ENCODE data around the gene RAD9A. TPM values are rescaled to one million over a fixed set of nuclear protein-coding genes. Genes with fewer than 3 reads are reported as not detected.
A peak's percentile ranks its signal among the peaks of the same experiment; 100 is the strongest.

RAD9A gene
- total RNA-seq, 2 donors from 2014 or later = 22.6 to 49.4 TPM

DNA sequence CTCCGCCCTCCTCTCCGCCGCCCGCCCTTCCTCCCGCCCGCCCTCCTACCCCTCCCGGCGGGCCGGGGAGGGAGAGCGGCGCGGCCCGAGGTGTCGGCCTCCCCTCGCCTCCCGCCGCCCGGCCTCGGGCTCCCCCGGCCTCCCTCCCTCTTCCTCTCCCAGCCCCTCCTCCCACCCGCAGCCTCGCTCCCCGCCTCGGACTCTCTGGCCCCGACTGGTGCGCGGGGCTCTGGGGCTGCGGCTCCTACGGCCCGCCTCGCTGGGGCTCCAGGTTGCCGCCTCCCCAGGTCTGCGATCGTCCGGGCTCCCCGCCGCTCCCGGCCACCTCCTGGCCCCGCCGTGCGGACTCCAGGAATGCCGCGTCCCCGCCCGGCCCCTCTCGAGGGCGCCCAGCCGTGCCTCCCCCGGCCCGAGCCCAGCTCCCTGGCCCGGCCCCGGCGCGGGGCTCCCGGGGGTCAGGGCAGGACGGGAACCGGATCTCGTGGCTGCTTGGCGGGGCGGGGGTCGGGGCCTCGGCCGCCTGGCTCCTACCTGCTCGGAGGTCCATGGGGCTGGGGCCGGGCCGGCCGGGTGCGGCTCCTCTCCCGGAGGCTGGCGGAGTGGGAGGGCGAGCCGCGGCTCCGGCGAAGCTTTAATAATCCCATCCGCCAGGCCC lies 18.7 kb upstream of the RAD9A start, which contains the start of gene CLCF1:
TSS of gene CLCF1 (minus strand) at position 606 of the 655 bp plus-strand sequence. CDS start at position 547, 59 bp downstream.
- intact Hi-C loops (cut with DNase I) = no loop called here
- Histone ChIP-seq H3K4me3 (peak within 1 kb of the TSS; percentile 34 to 50), H3K27me3 (no peaks in the 10 kb centered on the region), H3K36me3 (replicated peaks in 1 of 2; ENCODE audit: insufficient read depth in 1 of 2, low read depth in 2 of 2) (no peaks in the 10 kb centered on the region), H3K27ac (peak within 1 kb of the TSS; percentile 89 to 95 (median 92)), H3K4me1 (peaks cover 38% of the 10 kb centered on the region), H3K9me3 (no peaks in the 10 kb centered on the region)
- DNase-seq (peak; percentile 68 to 78 (median 72)), ATAC-seq (peak; percentile 59)
- WGBS, 2 donors = 0% methylated on average over 17 to 72 of the region's 76 CpGs
- peak; percentile 36 to 58 (median 53) for TF ChIP-seq POLR2A (IDR thresholded peaks at IDR 0.05)
- TF ChIP-seq, protein P1, sequence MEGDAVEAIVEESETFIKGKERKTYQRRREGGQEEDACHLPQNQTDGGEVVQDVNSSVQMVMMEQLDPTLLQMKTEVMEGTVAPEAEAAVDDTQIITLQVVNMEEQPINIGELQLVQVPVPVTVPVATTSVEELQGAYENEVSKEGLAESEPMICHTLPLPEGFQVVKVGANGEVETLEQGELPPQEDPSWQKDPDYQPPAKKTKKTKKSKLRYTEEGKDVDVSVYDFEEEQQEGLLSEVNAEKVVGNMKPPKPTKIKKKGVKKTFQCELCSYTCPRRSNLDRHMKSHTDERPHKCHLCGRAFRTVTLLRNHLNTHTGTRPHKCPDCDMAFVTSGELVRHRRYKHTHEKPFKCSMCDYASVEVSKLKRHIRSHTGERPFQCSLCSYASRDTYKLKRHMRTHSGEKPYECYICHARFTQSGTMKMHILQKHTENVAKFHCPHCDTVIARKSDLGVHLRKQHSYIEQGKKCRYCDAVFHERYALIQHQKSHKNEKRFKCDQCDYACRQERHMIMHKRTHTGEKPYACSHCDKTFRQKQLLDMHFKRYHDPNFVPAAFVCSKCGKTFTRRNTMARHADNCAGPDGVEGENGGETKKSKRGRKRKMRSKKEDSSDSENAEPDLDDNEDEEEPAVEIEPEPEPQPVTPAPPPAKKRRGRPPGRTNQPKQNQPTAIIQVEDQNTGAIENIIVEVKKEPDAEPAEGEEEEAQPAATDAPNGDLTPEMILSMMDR (IDR thresholded peaks at IDR 0.05) = no peak

DNA sequence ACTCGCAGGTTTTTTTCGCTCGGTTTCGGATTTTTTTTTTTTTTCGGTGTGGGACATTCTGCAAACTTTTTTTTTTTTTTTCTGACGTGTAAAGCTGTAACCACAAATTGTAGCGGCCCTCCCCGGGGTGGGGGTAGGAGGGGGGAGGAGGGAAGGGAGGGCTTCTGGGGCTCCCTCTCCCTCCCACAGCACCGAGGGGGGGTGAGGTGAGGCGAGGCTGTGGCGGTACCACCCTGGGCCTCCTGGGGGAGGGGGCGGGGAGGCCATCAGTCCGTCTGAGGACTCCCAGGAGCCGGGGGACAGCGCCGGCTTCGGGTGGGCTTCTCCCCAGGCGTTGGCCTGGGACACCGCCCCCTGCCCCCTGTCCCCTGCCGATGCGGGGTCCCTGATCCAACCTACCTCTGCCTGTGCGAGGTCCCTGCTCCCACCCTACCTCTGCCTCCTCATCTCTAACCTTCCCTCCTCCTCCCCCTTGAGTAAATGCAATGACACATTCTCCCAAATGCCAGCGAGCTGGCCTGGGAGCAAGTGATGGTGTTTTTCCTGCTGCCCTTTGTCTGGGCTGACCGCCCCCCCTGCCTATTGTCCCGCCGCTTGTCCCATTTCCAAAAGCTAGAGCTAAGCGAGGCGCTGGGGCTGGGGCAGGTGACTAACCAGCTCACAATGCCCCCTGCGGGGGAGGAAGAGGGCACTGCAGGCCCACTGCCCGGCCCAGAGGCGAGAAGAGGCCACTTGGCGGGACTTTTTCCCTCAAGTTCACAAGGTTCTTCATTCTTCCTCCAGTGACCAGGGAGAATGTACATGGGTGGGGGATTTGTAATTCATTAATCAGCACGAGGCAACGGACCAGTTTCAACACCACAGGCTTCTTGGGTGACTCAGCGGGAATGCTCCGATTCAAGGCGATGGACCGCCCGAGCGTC lies 17.9 kb upstream of the RAD9A start:
- ATAC-seq (peak; percentile 78), DNase-seq (peak; percentile 86 to 94 (median 89))
- WGBS, 2 donors = 2 to 8% methylated on average over 15 to 33 of the region's 40 CpGs
- Histone ChIP-seq H3K27ac (peak overlapping the region; percentile 89 to 95 (median 92)), H3K36me3 (replicated peaks in 1 of 2; ENCODE audit: insufficient read depth in 1 of 2, low read depth in 2 of 2) (no peaks in the 10 kb centered on the region), H3K9me3 (no peaks in the 10 kb centered on the region), H3K4me3 (peak overlapping the region; percentile 34 to 50), H3K4me1 (peaks cover 38% of the 10 kb centered on the region), H3K27me3 (no peaks in the 10 kb centered on the region)
- TF ChIP-seq POLR2A (IDR thresholded peaks at IDR 0.05) = peak; percentile 53 to 86 (median 85)
- TF ChIP-seq, protein P1 (IDR thresholded peaks at IDR 0.05) = peak; percentile 34 to 84 (median 74)
- intact Hi-C loops (cut with DNase I) = no loop called here

DNA sequence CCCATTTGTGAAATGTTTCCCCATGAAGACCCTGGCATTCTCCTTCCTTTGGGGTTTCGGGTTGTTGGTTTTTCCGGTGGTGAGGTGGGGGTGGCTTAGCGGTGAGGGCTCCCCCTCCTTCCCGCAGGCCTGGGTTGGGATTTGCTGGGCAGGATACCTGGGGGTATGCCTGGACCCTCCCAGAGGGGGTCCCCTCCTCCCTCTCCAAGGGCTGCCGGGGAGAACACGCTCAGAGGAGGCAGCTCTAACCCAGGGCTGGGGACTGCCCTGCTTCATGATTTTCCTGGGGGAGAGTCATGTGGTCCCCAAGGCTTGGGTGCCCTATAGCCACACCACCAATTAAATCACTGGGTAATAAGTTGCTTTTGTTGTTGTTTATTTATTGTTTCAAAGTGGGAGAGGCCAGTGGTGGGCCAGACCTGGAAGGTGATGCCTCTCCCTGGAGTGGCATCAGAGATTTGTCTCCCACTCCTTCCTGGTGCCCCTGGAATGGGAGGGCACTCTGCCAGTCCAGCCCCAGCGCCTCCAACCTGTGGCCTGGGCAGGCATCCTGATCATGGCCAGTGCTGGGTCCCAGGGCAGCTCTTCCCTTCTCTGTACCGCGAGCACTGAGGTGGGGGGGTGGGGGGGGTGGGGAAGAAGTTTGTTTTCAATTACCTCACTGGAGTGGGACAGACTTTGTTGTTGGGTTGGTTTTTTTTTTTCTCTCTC lies 17.1 kb upstream of the RAD9A start:
- Histone ChIP-seq H3K36me3 (replicated peaks in 1 of 2; ENCODE audit: insufficient read depth in 1 of 2, low read depth in 2 of 2) (no peaks in the 10 kb centered on the region), H3K4me3 (no peak overlapping the region), H3K27me3 (no peaks in the 10 kb centered on the region), H3K4me1 (peaks cover 38% of the 10 kb centered on the region), H3K27ac (peak overlapping the region; percentile 89 to 95 (median 92)), H3K9me3 (no peaks in the 10 kb centered on the region)
- DNase-seq (peak in 2 of 4 donors; percentile 41 to 44), ATAC-seq (no peak)
- intact Hi-C loops (cut with DNase I) = loop anchor here (5.0 kb wide), 1 partner anchor 97 kb away; no protein-coding TSS in a partner anchor
- TF ChIP-seq, protein P1 (IDR thresholded peaks at IDR 0.05) = no peak
- TF ChIP-seq POLR2A (IDR thresholded peaks at IDR 0.05) = no peak
- WGBS, 2 donors = 8 to 19% methylated on average over 3 to 9 of the region's 9 CpGs

DNA sequence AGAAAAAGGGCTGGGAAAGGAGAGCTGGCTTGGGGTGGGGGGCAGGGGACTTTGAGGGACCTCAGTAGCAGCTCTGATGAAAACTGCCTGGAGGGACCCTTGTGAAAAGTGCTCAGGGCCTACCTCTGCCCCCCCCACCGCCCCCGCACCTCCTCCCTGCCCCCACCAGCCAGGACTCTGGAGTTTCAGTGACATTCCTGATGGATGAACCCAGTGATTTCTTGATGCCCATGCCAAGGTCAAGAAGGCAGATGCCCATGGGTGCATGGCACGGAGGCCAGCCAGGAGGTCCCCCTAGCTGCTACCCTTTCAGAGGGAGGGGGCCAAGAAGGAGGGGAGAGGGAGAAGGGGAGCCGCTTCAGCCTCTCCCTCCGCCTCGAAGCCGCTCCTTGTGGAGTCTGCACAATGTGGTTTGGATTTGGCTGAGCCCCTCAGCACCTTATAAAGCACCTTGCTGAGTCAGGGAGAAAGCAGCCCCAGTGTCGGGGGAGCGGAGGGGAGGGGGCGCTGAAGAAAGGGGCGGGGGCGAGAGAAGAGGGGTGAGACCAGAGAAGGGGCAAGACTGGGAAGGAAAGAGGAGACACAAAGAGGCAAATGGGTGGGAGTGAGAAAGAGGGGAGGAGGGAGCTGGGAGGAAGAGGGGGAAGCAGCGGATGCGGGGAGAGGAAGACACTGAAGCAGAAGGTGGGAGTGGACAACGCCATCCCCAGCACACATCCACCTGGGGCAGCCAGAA lies 16.3 kb upstream of the RAD9A start:
- no peak overlapping the region for H3K4me3 ChIP-seq
- intact Hi-C loops (cut with DNase I) = loop anchor here (5.0 kb wide), 1 partner anchor 98 kb away; no protein-coding TSS in a partner anchor
- no peaks in the 10 kb centered on the region for H3K9me3 ChIP-seq
- H3K27me3 ChIP-seq = no peaks in the 10 kb centered on the region
- H3K27ac ChIP-seq = peak overlapping the region in 3 of 4 donors; percentile 8 to 95 (median 94)
- DNase-seq = peak in 1 of 4 donors; percentile 15
- peaks cover 35% of the 10 kb centered on the region for H3K4me1 ChIP-seq
- H3K36me3 ChIP-seq (replicated peaks in 1 of 2; ENCODE audit: insufficient read depth in 1 of 2, low read depth in 2 of 2) = no peaks in the 10 kb centered on the region
- TF ChIP-seq, protein P1 (IDR thresholded peaks at IDR 0.05) = no peak
- ATAC-seq = no peak
- WGBS, 2 donors = 57 to 60% methylated on average over 13 to 15 of the region's 15 CpGs

Data from body of pancreas (tissue), 4 donors.